Sigmoid colon (tissue), 7 donors: Measurements from ENCODE around the gene KLHL13. TPM values are rescaled to one million over a fixed set of nuclear protein-coding genes. Genes with fewer than 3 reads are reported as not detected.

Experiments
- DNase-seq: peaks from one replicate; pipeline ENCODE4 v3.0.0-alpha.2; 2019
- H3K27ac ChIP-seq, 4 donors: fragments of 200-600 bp; sonication (generic); one replicate each; pipeline ENCODE4 v1.5.1; 2016 to 2019; ENCODE audit warnings: mild to moderate bottlenecking in 1 of 4
- H3K27me3 ChIP-seq, 3 donors: fragments of 200-600 bp; sonication (generic); one replicate each; pipeline ENCODE4 v1.5.1; 2019; ENCODE audit warnings: mild to moderate bottlenecking in 1 of 3
- H3K36me3 ChIP-seq, 4 donors: fragments of 200-600 bp; sonication (generic); one replicate each; pipeline ENCODE4 v1.5.1; 2016 to 2019
- H3K4me1 ChIP-seq, 4 donors: fragments of 200-600 bp; sonication (generic); one replicate each; pipeline ENCODE4 v1.5.1; 2017 to 2019
- H3K4me3 ChIP-seq, 4 donors: fragments of 200-600 bp; sonication (generic); one replicate each; pipeline ENCODE4 v1.5.1; 2017 to 2019; ENCODE audit warnings: mild to moderate bottlenecking in 2 of 4, moderate library complexity in 1 of 4
- H3K9me3 ChIP-seq, 4 donors: fragments of 200-600 bp in 3 of 4; sonication (generic) in 3 of 4; one replicate each; pipeline versions ENCODE4 v1.5.1 to v1.6.1; 2013 to 2019
- CTCF ChIP-seq, 4 experiments: fragments of 450-650 bp in 3 of 4; fragments of 200-600 bp in 1 of 4; IDR thresholded peaks; one replicate each; pipeline ENCODE4 v1.5.1; 2016 to 2019; ENCODE audit warnings: antibody characterized with exemption in 4 of 4, mild to moderate bottlenecking in 3 of 4, moderate library complexity in 2 of 4
- EP300 ChIP-seq, 4 donors: sonication (generic); formaldehyde crosslinking; IDR thresholded peaks; one replicate each; pipeline ENCODE4 v1.6.1; 2017; ENCODE audit warnings: antibody characterized with exemption in 4 of 4
- POLR2A ChIP-seq, 2 donors: fragments of 450-650 bp; IDR thresholded peaks; one replicate each; pipeline ENCODE4 v1.6.1; 2016; ENCODE audit warnings: antibody characterized with exemption in 2 of 2, mild to moderate bottlenecking in 2 of 2, moderate library complexity in 2 of 2
- POLR2AphosphoS5 ChIP-seq, 4 donors: sonication (generic); formaldehyde crosslinking; IDR thresholded peaks; one replicate each; pipeline ENCODE4 v1.6.1; 2017; ENCODE audit warnings: antibody characterized with exemption in 4 of 4
- WGBS, 2 donors: extraction: QIAGEN DNeasy Blood & Tissue Kit; methylation state at CpG; one replicate each; pipeline ENCODE4 v1.1.7; 2013; 5-methylcytosine and 5-hydroxymethylcytosine counted together
- intact Hi-C: fragments of 100-400 bp; cut with DNase I; formaldehyde crosslinking; loops from one replicate; pipeline ENCODE4 v1.15.1; 2023
- polyA plus RNA-seq, 3 donors: library from polyadenylated mRNA; stranded (reverse); fragments of 200-250 nt; gene quantifications; one replicate each; pipeline ENCODE4 v1.2.3, GENCODE V29; 2013
- total RNA-seq, 4 donors: library from RNA; depleted of rRNA; stranded (reverse); fragments of >200 nt; gene quantifications; one replicate each; pipeline ENCODE4 v1.1.0, GENCODE V29; 2016
- donor health status: healthy with polysubstance abuse.
- donor health status: Bipolar disorder and iron deficiency.
- donor health status: healthy.

The KLHL13 gene
- total and polyA plus RNA-seq, 7 donors, result 1.2 to 12.9 (median 8.9) TPM

- 64 to 82% methylated on average over 4 of the region's 4 CpGs for WGBS, 2 donors
- DNase-seq, result no peak
- TF ChIP-seq EP300 (IDR thresholded peaks at IDR 0.05) (no peak), POLR2AphosphoS5 (IDR thresholded peaks at IDR 0.05) (no peak), CTCF (IDR thresholded peaks at IDR 0.05) (no peak), POLR2A (IDR thresholded peaks at IDR 0.05) (no peak)
- Histone ChIP-seq H3K9me3 (no peaks in the 10 kb centered on the region), H3K27ac (no peak overlapping the region), H3K36me3 (no peaks in the 10 kb centered on the region), H3K4me1 (peaks cover 0 to 3% (median 0%) of the 10 kb centered on the region in 4 donors), H3K27me3 (no peaks in the 10 kb centered on the region), H3K4me3 (no peak overlapping the region)
- intact Hi-C loops, result no loop called here
Measured at GRCh38 chrX:118062048-118062789, 54.4 kb downstream of the KLHL13 start.

- intact Hi-C loops, result no loop called here
- H3K27ac ChIP-seq, result no peak overlapping the region
- no peaks in the 10 kb centered on the region for H3K27me3 ChIP-seq
- 92 to 94% methylated on average over 2 of the region's 2 CpGs for WGBS, 2 donors
- H3K9me3 ChIP-seq, result no peaks in the 10 kb centered on the region
- no peaks in the 10 kb centered on the region for H3K36me3 ChIP-seq
- TF ChIP-seq EP300 (IDR thresholded peaks at IDR 0.05) (no peak), POLR2A (IDR thresholded peaks at IDR 0.05) (no peak), POLR2AphosphoS5 (IDR thresholded peaks at IDR 0.05) (no peak), CTCF (IDR thresholded peaks at IDR 0.05) (no peak)
- no peak for DNase-seq
- no peak overlapping the region for H3K4me3 ChIP-seq
- no peaks in the 10 kb centered on the region for H3K4me1 ChIP-seq
Measured at GRCh38 chrX:118058924-118059323, 57.7 kb downstream of the KLHL13 start.

GRCh38 chrX:118056870-118057269 is 59.7 kb downstream of the KLHL13 start:
- H3K4me3 ChIP-seq, result no peak overlapping the region

GRCh38 chrX:118049713-118050112 is 66.9 kb downstream of the KLHL13 start:
- no peak overlapping the region for H3K4me3 ChIP-seq
- WGBS, 2 donors, result 80 to 87% methylated on average over 1 of the region's 1 CpG
- no peaks in the 10 kb centered on the region for H3K27me3 ChIP-seq
- no peaks in the 10 kb centered on the region for H3K4me1 ChIP-seq
- DNase-seq, result no peak
- no peaks in the 10 kb centered on the region for H3K36me3 ChIP-seq
- TF ChIP-seq POLR2AphosphoS5 (IDR thresholded peaks at IDR 0.05), result no peak
- TF ChIP-seq POLR2A (IDR thresholded peaks at IDR 0.05), result no peak
- TF ChIP-seq CTCF (IDR thresholded peaks at IDR 0.05), result no peak
- no peak for TF ChIP-seq EP300 (IDR thresholded peaks at IDR 0.05)
- H3K9me3 ChIP-seq, result no peaks in the 10 kb centered on the region
- intact Hi-C loops, result no loop called here
- no peak overlapping the region for H3K27ac ChIP-seq

More at GRCh38 chrX:118056870-118057269, 59.7 kb downstream of the KLHL13 start:
- H3K27me3 ChIP-seq, result no peaks in the 10 kb centered on the region
- H3K4me1 ChIP-seq, result no peaks in the 10 kb centered on the region
- H3K27ac ChIP-seq, result no peak overlapping the region
- DNase-seq, result no peak
- 19 to 63% methylated on average over 2 of the region's 2 CpGs for WGBS, 2 donors
- H3K36me3 ChIP-seq, result no peaks in the 10 kb centered on the region
- H3K9me3 ChIP-seq, result no peaks in the 10 kb centered on the region
- intact Hi-C loops, result no loop called here
- no peak for TF ChIP-seq POLR2A (IDR thresholded peaks at IDR 0.05)
- TF ChIP-seq CTCF (IDR thresholded peaks at IDR 0.05), result no peak
- TF ChIP-seq EP300 (IDR thresholded peaks at IDR 0.05), result no peak
- no peak for TF ChIP-seq POLR2AphosphoS5 (IDR thresholded peaks at IDR 0.05)
